Lung microvascular endothelial cell (primary cell): Measurements from ENCODE around the gene INTS11. TPM values are rescaled to one million over a fixed set of nuclear protein-coding genes. Genes with fewer than 3 reads are reported as not detected.

ENCODE experiments used
- DNase-seq, 2 donors: peaks; one replicate each; pipeline versions ENCODE4 v3.0.0 to v3.0.0-alpha.2; 2010; ENCODE audit warnings: low read depth in 2 of 2
- total RNA-seq: library from RNA; depleted of rRNA; stranded (reverse); fragments of >200 nt; gene quantifications from 2 replicates; pipeline ENCODE4 v1.2.1, GENCODE V29; 2014

Gene INTS11
- total RNA-seq, 1 donor from 2014 or later = 50.4 TPM

DNA sequence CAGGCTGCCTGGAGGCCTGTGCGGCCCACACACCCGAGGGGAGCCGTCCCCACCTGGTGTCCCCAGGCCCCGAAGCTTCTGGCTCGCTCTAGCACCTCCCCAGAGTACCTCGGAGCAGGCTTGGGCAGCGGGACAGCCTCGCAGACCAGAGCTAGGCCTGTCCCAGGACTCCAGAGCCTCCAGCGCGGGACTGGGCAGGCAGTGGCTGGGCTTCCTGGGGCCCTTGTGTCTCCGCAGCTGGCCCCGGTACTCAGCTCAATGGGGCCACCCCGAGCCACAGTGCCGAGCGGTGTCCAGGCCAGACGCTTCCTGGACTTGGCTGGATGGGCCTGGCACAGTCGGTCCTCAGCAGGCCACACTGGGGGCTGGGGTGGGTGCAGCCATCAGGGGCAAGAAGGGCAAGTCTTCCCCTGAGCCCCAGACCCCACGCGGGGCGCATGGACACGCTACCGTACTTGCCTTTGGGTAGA lies 39.3 kb downstream of the INTS11 start:
- no peak for DNase-seq

DNA sequence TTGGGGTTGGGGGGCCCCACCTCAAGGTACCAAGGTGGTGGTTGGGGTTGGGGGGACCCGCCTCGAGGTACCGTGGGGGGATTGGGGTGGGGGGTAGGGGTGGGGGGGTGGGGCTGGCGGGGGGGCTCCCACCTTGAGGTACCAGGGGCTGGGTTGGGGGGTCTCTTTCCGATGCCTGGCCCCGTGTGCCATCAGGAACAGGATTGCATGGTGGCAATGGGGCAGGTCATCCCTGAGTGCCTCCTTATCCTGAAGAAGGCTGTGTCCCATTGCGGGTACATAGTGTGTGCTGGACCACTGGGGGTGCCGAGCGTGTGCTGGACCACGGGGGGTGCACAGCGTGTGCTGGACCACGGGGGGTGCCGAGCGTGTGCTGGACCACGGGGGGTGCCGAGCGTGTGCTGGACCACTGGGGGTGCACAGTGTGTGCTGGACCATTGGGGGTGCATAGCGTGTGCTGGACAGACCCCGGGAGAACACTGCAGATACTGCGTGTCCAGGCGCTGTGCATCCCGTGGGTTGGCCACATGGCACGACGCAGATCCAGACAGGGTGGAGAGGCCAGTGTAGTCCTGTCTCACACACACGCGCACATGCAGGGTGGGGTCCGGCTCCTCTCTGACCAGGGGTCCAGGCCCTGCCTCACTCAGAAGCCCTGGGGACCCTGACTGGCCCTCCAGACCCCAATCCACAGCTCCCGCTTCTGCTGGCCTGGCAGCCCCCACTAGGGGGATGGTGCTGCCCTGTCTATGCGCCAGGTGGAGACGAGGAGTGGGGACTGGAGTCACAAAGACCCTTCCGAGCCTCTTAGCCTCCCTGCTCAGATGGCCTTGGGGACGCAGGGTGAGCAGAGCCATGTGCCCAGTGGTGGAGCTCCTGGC lies 40.0 kb downstream of the INTS11 start:
- DNase-seq = no peak

DNA sequence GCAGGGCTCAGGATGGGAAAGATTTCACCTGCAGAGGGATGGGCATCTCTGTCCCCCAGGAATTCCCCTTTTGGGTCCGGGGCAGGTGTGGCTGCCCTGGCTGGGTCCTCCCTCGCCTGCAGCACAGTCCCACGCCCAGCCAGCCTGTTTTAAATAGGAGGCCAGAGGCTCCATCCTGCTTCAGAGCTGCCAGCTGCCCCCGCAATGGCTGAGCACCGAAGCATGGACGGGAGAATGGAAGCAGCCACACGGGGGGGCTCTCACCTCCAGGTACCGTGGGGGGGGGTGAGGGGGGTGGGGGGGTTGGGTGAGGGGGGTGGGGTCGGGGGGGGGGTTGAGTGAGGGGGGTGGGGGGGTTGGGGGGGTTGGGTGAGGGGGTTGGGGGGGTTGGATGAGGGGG lies 40.6 kb downstream of the INTS11 start:
- DNase-seq = no peak

DNA sequence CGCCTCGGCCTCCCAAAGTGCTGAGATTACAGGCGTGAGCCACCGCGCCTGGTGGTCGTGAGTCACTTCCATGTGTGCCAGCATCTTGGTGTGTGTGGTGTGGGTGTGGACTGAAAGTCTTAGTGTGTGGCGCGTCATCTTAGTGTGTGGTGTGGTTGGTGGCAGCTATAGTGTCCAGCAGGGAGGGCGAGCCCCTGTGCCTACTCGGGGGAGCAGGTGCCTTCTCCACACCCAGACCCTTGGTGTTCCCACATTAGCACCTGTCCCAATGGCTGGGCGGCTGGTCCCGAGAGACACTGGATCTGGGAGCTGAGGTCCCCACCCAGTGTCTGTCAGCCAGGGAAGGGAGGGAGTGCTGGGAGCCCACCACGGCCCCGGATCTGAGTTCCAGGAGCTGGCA lies 41.5 kb downstream of the INTS11 start:
- DNase-seq = peak in 1 of 2 donors; percentile 68

DNA sequence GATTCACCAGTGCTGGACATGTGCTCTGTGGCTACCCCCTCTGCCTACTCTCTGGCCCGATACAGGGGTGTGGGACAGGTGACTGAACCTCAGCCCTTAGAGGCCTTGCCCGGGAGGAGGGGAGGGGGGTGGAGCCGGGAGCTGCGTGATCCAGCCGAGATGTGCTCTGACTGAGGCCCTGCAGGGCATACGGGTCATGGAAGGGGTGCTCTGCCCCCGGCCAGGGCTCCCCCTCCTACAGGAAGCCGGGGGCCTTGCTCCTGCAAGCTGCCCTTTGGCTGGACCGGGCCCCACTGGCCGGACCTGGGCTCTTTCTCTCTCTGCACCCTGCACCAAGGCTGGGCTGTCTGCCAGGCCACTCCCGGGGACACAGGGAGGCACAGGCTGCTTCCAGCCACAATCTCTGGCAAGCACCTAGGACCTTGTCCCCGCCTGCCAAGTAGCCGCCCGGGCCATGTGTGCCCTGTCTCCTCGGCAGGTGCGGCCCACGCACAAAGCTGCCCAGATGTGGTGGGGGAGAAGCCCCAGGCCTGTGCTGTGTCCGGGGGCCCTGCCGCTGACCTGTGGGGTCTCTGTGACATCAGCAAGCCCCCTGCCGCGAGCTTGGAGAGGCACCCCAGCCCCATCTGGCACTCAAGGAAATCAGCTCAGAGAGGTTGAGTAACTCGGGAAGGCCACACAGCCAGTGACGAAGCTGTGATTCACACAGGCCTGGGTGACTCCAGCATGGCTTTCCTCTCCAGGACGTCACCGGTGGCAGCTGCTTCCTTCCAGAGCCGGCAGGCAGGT lies 42.7 kb downstream of the INTS11 start:
- peak; percentile 51 to 83 for DNase-seq

DNA sequence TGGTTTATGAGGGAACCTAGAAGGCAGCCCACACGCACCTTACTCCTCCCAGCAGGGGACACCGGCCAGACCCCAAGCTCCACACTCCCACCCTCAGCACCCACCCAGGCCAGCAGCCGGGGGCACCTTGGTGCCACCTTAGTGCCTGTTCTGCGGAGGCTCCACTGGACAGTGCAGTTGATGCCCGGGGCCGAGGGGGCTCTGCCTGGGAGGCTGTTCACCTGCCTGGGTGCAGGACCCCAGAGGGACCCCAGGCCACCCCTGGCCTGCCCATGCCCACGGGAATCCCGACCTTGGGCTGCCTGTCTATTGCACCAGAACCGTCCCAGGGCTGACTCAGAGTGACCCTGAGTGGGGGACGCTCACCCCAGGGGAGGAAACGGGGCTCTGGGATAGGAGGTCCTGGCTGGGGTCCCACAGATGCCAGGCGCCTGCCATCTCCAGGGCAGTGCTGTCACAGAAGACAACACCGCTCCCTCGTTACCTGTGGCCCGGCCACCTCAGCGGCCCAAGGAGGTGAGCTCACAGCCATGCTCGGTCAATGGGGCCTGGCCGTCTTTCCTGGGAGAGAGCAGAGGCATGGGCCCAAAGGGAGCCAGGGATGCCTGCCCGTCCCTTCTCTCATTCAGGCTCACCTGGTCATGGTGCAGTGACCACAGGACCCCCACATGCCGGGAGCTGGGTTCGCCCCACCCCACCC lies 43.5 kb downstream of the INTS11 start:
- no peak for DNase-seq

DNA sequence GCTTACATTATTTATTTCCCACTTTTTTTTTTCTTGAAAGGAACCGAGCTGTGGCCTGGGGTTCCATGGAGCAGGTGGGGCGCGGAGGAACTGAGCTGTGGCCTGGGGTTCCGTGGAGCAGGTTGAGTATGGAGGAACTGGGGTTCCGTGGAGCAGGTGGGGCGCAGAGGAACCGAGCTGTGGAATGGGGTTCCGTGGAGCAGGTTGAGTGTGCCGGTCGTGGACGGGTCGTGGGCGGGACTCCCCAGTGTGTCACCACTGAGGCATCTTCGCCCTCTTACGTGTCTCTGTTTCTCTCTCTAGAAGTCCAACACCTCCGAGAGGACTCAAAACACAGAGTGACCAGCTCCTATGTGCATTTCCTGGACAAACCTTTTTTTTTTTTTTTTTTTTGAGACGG lies 45.4 kb downstream of the INTS11 start:
- no peak for DNase-seq

DNA sequence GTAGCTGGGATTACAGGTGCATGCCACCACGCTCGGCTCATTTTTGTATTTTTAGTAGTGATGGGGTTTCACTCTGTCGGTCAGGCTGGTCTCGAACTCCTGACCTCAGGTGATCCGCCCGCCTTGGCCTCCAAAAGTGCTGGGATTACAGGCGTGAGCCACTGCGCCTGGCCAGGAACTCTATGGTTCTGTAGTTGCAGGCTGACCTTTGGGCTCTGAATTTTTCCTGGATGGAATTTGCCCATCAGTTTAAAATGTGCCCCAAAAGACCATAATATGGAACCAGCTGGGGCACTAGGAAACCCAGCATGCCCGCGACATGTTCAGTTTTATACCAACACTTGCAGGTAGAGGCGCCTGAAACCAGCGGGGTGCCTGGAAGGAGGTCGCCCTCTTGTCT lies 45.8 kb downstream of the INTS11 start:
- DNase-seq = no peak

DNA sequence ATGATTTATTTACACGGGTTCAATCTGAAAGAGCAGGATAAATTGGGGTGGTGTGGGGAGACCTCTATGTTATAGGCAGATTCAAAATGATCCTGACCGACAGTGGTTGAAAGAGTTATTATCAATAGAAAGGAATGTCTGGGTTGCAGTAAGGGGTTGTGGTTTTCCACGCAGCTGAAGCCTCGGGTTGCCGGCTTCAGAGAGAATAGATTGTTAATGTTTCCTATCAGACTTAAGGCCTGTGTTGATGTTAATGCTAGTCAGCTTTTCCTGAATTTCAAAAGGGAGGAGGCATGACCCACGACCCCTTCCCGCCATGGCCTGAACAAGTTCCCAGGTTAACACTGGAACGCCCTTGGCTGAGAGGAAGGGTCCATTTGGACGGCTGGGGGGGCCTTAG lies 48.6 kb downstream of the INTS11 start:
- DNase-seq = peak in 1 of 2 donors; percentile 44

DNA sequence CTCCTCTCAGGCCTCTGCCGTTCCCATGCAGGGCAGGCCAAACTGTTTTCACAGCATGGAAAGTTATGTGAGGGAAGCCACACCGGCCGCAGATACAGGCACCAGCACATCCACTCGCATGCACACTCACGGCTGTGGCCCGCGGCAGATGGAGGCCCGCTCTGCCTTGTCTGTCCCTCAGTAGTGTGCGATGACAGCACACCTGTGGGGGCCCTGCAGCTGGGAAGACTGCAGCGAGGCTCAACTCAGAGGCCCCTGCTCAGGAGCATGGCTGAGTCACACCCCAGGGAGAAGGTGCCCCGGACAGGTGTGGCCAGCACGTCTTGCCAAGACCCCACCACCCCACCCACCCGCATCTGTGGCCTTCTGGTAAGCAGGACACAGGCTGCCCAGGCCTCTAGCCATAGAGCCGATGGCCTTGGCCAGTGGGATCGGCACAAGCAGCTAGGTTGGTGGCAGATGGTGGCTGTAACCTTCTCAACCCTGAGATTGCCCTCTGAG lies 49.5 kb downstream of the INTS11 start:
- DNase-seq = no peak

DNA sequence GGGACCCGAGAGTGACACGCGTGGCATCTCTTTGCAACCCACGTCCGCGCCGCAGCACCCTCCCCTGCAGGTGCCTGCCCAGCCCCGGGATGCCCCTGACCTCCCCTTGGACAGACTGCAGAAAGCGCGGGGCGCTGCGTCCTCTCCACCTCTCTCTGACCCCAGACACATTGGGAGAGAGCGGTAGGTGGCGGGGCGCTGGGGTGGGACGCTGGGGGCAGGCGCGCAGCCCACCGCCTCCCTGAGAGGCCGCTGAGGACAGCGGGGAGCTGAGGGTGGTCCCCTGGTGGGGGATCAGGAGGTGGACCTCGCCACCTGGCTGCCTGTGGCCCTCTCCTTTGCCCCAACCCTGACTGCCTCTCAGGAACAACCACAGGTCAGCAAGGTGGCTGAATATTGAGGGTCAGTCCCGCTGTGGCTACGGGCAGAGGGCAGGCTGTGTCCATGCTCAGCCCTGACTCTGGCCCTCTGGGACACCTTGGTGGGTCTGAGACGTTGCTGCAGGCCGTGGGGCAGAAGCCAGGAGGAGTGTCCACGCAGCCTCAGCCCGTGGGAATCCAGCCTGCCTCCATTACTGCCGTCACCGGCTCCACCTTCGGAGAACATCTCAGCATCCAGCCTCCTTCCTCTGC lies 50.0 kb downstream of the INTS11 start:
- DNase-seq = no peak

DNA sequence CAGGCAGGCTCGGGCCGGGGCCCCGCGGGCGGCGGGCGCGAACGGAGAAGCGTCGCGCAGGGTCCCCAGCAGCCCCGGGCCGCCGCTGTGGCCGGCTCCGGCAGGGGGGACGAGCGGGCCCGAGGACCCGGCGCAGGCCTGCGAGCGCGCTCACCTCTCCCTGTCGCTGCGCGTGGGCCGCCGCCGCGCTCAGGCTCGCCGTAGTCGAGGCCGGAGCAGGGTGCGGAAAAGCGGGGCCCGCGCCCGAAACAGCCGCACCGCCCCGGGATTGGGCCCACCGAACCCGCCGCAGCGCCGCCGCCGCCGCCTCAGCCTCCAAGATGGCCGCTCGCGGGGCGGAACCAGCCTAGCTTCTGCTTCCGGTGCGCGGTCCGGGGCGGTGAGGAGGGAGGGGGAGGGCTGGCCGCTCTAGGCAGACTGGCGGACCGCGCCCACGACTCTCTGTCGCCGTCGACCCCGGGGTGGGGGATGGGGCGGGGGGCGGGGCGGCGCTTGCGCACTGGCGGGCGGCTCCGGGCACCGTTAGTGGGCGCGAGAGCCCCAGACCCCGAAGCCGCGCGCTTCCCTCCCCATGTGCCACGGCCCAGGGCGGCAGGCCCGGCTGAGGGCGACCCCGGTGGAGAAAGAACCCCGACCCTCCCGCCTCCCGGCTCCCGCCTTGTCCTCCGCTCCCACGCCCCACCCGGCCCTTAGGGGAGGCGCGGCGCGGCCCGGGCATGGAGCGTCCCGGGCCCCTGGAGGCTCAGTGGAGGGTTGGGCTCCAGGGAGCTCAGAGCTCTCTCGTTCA lies 50.8 kb downstream of the INTS11 start, which contains the start of gene UBE2J2:
TSS of gene UBE2J2 (minus strand) at position 343 of the 787 bp plus-strand sequence. CDS start 5,862 bp downstream, outside the sequence.
- DNase-seq = peak; percentile 96 to 97

DNA sequence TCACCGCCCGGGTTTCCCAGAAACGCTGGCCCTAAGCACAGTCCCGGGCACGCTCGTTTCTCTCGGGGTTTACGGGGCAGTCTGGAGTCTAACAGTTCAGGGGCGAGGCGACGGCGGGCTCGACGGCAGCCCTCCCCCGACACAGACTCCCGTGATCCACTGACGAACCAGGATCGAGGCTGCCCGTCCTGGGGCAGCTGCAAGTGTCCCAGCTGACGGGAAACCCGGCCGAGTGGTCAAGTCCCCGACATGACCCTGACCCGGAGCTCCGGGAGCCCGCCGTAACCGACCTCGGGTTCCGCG lies 51.3 kb downstream of the INTS11 start:
- peak; percentile 45 to 46 for DNase-seq

DNA sequence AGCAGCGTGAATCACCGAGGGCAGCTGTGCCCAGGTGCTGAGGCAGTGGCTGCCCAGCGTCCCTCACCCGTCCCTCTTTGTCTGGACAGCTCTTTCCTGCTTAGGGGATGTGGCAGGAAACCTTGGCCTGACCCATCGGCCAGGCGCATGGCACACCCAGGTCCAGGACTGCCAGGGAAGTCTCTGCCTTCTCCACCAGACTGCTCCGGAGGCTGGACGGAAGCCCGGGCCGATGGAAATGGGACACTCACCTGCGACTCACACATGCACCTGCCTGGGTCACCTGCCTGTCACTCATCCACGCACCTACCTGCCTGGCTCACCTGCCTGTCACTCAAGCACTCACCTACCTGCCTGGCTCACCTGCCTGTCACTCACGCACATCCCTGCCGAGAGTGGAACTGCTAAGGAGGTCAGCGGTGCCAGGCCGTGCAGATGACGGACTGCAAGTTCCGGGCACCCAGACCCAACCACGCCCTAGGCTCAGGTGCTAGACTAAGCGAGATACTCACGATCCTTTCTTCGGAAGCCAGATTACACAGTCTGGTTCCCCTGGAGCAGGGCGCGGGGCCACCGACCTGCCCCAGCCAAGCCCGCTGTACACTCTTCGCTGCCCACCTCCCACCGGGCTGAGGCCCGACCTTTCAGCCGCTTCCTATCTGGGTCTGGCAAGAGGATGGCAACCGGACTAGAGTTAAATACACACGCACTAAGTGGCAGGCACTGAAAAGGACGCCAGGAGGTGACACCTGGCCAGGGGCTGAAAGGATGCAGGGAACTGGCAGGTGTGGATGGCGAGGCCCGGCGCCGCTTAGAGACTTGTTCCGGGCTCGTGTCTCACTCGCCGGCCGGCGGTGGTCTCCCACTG lies 51.9 kb downstream of the INTS11 start:
- DNase-seq = peak; percentile 47 to 65

DNA sequence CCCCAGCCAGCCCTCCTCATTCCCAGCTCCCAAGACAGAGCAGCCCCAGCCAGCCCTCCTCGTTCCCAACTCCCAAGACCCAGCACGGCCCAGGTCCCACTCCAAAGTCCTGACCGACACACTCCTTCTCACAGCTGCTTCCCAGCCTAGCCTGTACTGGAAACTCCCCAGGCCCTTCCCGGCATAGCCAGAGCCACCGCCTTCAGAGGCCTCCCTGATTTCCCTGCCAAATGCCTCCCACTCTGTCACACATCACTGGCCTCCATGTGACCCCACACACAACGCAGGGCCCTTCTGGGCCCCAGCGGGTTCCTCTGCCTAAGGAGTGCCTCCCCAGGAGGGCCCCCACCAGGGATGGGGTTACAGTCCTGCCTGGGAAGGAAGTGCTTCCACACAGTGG lies 53.6 kb downstream of the INTS11 start:
- peak in 1 of 2 donors; percentile 36 for DNase-seq

DNA sequence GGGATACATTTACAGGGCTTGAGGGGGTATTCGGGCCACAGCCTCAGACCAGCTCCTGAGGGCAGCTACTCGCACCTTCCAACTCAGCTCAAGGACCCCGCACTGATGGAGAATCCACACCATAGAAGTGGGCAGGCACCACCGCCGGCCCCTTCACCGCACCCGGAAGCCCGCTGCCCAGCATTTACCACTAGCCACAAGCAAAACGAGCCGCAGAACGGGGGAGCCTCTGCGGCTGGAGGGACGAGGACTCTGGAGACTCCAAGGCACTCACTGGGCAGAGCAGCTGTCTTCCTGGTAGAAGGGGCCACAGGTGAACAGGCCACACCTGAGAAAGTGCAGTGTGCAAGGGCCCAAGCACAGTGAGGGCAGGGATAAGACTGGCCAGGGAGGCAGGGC lies 56.2 kb downstream of the INTS11 start:
- no peak for DNase-seq

DNA sequence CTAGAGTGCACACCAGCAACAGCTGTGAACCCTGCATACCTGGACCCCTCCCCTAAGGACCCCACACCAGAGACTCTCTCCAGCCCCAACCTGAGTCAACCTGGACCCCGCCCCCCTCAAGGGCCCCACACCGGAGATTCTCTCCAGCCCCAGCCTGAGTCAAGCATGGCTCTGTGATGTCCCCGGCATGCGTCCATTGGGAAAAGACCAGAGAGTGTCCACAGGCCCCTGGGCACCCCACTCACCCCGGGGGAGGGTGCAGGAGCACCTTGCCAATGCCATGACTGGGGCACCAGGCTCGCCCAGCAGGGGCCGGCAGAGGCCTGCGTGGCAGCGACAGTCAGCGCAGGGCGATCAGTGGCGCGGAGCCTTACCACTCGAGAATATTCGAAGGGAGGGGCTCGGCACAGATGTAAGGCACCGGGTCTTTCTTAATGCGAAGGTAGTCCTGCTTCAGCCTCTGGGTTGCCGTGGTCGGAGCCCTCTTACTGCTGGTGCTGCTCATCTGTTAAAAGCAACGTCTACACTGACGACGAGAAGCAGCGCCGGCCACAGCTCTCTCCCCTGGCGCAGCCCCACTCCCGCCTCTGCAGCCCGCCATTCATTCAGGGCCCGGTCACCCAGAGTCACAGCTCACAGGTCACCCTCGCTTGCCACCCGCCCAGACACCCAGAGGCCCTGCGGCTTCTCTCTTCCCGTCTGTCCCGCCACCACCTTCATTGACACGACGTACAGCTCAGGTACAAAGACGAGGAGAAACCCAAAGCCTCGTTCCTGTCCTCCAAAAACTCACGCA lies 56.8 kb downstream of the INTS11 start:
- DNase-seq = no peak

DNA sequence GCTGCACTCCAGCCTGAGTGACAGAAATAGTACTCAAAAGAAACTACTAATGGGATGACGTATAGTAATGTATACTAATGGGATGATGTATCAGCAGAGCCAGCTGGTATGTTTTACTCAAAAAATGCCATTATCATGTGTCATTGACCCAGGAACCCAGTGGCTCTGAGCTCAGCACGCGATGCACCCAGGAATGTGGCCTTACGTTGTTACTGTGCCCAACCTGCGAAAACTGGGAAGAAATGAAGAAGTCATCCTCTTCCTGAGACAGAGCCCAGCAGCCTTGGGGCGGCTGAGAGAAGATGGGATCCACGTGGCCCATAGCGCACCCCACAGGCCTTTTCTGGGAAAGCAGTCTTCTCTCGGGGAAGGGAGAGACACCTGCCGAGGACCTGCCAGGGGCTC lies 59.6 kb downstream of the INTS11 start:
- peak in 1 of 2 donors; percentile 84 for DNase-seq

DNA sequence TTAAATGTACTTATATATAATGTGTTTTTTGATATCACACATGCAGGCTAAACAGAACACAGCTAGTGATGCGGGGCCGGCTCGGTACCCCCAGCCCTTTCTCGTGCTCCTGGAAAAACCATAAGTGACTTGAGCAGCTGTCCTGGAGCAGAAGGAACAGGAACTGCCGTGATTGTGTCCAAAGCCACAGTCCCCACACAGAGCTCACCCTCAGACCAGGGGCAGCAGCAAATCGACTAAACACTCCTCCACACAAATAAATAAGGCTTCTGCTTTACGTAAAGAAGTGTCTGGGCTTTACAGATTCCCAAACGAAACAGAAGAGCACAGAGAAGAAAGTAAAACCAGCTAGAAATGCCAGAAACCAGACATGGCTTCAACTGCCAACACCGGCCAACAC lies 60.4 kb downstream of the INTS11 start:
- no peak for DNase-seq
